Naive thymus-derived CD4-positive, alpha-beta T cell (primary cell): Measurements from ENCODE around the gene NADSYN1. TPM values are rescaled to one million over a fixed set of nuclear protein-coding genes. Genes with fewer than 3 reads are reported as not detected.
A peak's percentile ranks its signal among the peaks of the same experiment; 100 is the strongest.

Source experiments
- ATAC-seq: fragments of 150-1000 bp; cut with Tn5 transposase; 2 replicates; pipeline ENCODE4 v1.10.0; 2021; ENCODE audit warnings: mild to moderate bottlenecking, moderate library complexity
- CTCF ChIA-PET: fragments of 350-600 bp; sonication (Branson Sonifier 250); formaldehyde crosslinking; loops from one replicate; lab custom pipeline; 2021; ENCODE audit warnings: antibody characterized with exemption; lab: Charles Lee
- POLR2A ChIA-PET: fragments of 350-600 bp; sonication (Branson Sonifier 250); formaldehyde crosslinking; loops from one replicate; lab custom pipeline; 2021; ENCODE audit warnings: antibody characterized with exemption, inconsistent platforms; lab: Charles Lee
- DNase-seq, 9 donors: peaks; one replicate each; pipeline versions ENCODE4 v3.0.0 to v3.0.0-alpha.2; 2020 to 2022; ENCODE audit warnings: mixed read lengths in 1 of 9
- H3K27ac ChIP-seq: one replicate; pipeline ENCODE4 v1.7.0; 2013; ENCODE audit warnings: mild to moderate bottlenecking, low read depth, low read length, moderate library complexity
- H3K27me3 ChIP-seq, 2 donors: one replicate each; pipeline ENCODE4 v1.7.0; 2013; ENCODE audit warnings: low read length in 2 of 2, mild to moderate bottlenecking in 2 of 2, moderate library complexity in 2 of 2; ENCODE audit not compliant: control insufficient read depth in 2 of 2, insufficient read depth in 2 of 2
- H3K36me3 ChIP-seq, 3 experiments: 1 replicate in 2 of 3; 2 replicates in 1 of 3; pipeline ENCODE4 v1.7.0; 2013; ENCODE audit warnings: low read length in 3 of 3, mild to moderate bottlenecking in 3 of 3, moderate library complexity in 1 of 3; ENCODE audit not compliant: insufficient read depth in 3 of 3, control insufficient read depth in 2 of 3
- H3K4me1 ChIP-seq, 2 donors: one replicate each; pipeline ENCODE4 v1.7.0; 2013; ENCODE audit warnings: low read length in 2 of 2, mild to moderate bottlenecking in 2 of 2, moderate library complexity in 1 of 2; ENCODE audit not compliant: control insufficient read depth in 2 of 2, insufficient read depth in 2 of 2
- H3K4me3 ChIP-seq: 2 replicates; pipeline ENCODE4 v1.7.0; 2013; ENCODE audit warnings: mild to moderate bottlenecking, low read length
- H3K9me3 ChIP-seq, 3 experiments: 1 replicate in 2 of 3; 2 replicates in 1 of 3; pipeline ENCODE4 v1.7.0; 2013; ENCODE audit warnings: low read length in 3 of 3; ENCODE audit not compliant: control insufficient read depth in 2 of 3
- H3K27ac Mint-ChIP-seq, 9 donors: one replicate each; pipeline ENCODE4 v1.8.0; 2020 to 2022; ENCODE audit warnings: mixed read lengths in 9 of 9, mild to moderate bottlenecking in 8 of 9, moderate library complexity in 5 of 9, inconsistent platforms in 2 of 9
- H3K27me3 Mint-ChIP-seq, 5 donors: one replicate each; pipeline ENCODE4 v1.8.0; 2021 to 2022; ENCODE audit warnings: mixed read lengths in 5 of 5, mild to moderate bottlenecking in 1 of 5
- H3K36me3 Mint-ChIP-seq, 5 donors: one replicate each; pipeline ENCODE4 v1.8.0; 2020 to 2022; ENCODE audit warnings: mixed read lengths in 5 of 5, mild to moderate bottlenecking in 3 of 5, inconsistent platforms in 1 of 5
- H3K4me1 Mint-ChIP-seq, 7 donors: one replicate each; pipeline ENCODE4 v1.8.0; 2020 to 2022; ENCODE audit warnings: mixed read lengths in 7 of 7, mild to moderate bottlenecking in 3 of 7, inconsistent platforms in 1 of 7
- H3K4me3 Mint-ChIP-seq, 10 donors: one replicate each; pipeline ENCODE4 v1.8.0; 2020 to 2022; ENCODE audit warnings: mild to moderate bottlenecking in 10 of 10, mixed read lengths in 10 of 10, moderate library complexity in 6 of 10, inconsistent platforms in 2 of 10
- H3K9me3 Mint-ChIP-seq, 11 donors: one replicate each; pipeline ENCODE4 v1.8.0; 2020 to 2022; ENCODE audit warnings: mixed read lengths in 11 of 11, mild to moderate bottlenecking in 4 of 11, inconsistent platforms in 1 of 11, moderate library complexity in 1 of 11
- intact Hi-C, 2 donors: fragments of 100-400 bp; cut with micrococcal nuclease; formaldehyde crosslinking; loops; one replicate each; pipeline ENCODE4 v1.15.1; 2023
- polyA plus RNA-seq, 2 donors: library from polyadenylated mRNA; unstranded; fragments of 300-500 nt; fragmentation: Illumina TruSeq; gene quantifications; one replicate each; pipeline ENCODE4 v1.2.3, GENCODE V29; 2021
- total RNA-seq, 6 experiments: library from RNA in 5 of 6; stranded (reverse) in 5 of 6; gene quantifications; 1 replicate in 5 of 6; 2 replicates in 1 of 6; pipeline ENCODE4 v1.2.3 and lab custom pipeline; 2021 to 2026

NADSYN1 gene
- total and polyA plus RNA-seq, 7 experiments from 2014 or later = 28.6 to 235 (median 121) TPM

DNA sequence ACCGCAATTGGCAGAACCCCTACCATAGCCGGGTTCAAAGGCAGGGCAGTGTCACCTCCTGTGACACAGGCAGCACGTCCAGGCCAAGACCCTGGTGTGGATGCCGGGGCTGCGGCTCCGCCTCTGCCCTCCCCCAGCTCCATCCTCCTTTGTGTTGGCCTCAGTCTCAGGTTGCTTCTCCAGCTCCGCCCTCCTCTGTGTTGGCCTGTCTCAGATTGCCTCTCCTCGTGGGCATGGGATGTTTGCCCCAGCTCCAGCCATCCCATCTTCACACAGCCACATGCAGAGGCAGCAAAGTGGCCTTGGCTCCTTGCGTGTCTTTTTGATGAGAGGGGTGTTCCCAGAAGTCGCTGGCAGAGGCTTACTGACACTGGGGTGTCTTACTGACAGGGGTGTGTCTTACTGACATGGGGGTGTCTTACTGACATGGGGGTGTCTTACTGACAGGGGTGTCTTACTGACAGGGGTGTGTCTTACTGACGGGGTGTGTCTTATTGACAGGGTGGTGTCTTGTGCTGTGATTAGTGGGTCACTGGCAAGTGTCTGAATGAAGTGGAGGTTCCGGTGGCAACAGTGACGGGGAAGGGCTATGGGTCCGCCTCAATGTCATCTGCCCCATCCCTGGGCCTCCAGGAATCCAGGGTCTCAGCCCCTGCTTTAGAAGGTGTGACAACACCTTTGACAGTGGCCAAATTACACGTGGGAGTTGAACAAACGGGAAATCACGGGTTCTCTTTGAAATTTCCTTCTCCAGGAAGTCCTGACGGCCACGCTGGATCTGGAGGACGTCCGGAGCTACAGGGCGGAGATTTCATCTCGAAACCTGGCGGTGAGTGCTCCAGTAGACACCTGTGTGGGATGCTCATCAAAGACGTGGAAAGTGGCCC lies 24.9 kb downstream of the NADSYN1 start:
- H3K4me3 ChIP-seq = no peak overlapping the region
- no peaks in the 10 kb centered on the region for H3K27me3 ChIP-seq
- DNase-seq (no peak), ATAC-seq (no peak)
- Mint-ChIP-seq H3K4me1 (peaks cover 0 to 2% (median 0%) of the 10 kb centered on the region in 7 donors), H3K27ac (peak overlapping the region in 1 of 9 donors; percentile 38), H3K4me3 (no peak overlapping the region), H3K36me3 (peaks cover 14 to 62% (median 19%) of the 10 kb centered on the region in 5 donors), H3K9me3 (no peaks in the 10 kb centered on the region), H3K27me3 (no peaks in the 10 kb centered on the region)
- no peaks in the 10 kb centered on the region for H3K4me1 ChIP-seq
- peaks cover 0 to 96% (median 13%) of the 10 kb centered on the region in 3 experiments for H3K36me3 ChIP-seq
- no peaks in the 10 kb centered on the region for H3K9me3 ChIP-seq
- ChIA-PET CTCF (no interaction called here), POLR2A (no interaction called here)
- intact Hi-C loops = no loop called here
- no peak overlapping the region for H3K27ac ChIP-seq

DNA sequence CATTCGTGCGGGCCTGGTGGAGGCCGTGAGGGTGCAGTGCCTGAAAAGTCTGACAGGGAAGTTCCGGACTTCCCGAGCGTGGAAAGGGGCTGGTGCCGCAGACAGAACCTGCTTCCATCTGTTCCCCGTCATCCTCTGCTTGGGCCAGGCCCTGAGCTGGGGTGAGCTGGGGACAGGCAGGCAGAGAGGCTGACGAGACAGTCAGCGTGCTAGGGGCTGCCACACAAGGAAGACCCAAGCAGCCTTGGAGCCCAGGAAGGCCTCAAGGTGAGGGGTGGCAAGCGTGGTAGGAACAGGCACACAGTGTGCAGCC lies 25.5 kb downstream of the NADSYN1 start:
- H3K27ac ChIP-seq = no peak overlapping the region
- no peaks in the 10 kb centered on the region for H3K9me3 ChIP-seq
- no peaks in the 10 kb centered on the region for H3K4me1 ChIP-seq
- H3K9me3 Mint-ChIP-seq = no peaks in the 10 kb centered on the region
- H3K27me3 Mint-ChIP-seq = no peaks in the 10 kb centered on the region
- ATAC-seq = no peak
- no peak for DNase-seq
- ChIA-PET CTCF (no interaction called here), POLR2A (no interaction called here)
- peaks cover 0 to 2% (median 0%) of the 10 kb centered on the region in 7 donors for H3K4me1 Mint-ChIP-seq
- peak overlapping the region in 1 of 9 donors; percentile 38 for H3K27ac Mint-ChIP-seq
- no peak overlapping the region for H3K4me3 ChIP-seq
- no peaks in the 10 kb centered on the region for H3K27me3 ChIP-seq
- H3K36me3 ChIP-seq = peaks cover 0 to 96% (median 17%) of the 10 kb centered on the region in 3 experiments
- peaks cover 19 to 65% (median 25%) of the 10 kb centered on the region in 5 donors for H3K36me3 Mint-ChIP-seq
- intact Hi-C loops = no loop called here
- H3K4me3 Mint-ChIP-seq = no peak overlapping the region

DNA sequence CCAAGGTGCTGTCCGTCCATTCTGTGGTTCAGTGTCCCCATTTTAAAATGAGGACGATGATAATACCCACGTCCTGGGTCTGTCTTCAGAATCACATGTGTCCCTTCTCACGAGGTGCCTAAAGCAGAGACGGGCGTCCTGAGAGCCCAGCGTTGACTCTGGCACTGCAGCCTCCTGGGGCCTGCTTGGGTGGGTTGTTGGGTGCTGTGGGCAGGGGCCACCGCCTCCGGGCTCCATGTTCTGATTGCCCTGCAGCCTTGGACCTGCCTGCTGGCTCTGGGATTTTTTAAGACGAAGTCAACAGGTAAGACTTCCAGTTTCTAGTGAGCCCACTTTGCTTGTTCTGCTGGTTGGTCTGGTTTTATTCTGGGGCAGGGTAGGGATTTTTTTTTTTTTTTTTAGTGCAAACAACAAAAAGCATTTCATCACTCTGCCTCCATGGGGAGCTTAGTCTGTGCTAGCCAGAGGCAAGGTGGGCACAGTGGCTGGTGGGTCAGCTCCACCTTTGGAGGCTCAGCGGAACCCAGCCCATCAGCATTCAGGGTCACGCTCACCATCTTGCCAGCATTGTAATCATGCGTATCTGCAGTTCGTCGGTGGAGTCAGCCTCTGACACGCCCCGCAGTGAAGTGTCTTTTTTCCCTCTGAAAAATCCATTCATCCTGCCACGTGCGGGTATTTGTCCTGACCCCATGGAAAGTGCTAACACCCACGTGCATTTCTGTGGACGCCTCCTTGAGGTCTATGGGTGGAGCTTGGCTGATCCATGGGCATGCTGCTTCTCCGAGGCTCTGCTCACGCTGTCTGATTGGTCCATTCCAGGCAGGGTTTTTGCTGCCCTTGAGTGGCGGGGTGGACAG lies 28.3 kb downstream of the NADSYN1 start:
- Histone ChIP-seq H3K27ac (no peak overlapping the region), H3K4me3 (no peak overlapping the region), H3K9me3 (no peaks in the 10 kb centered on the region), H3K36me3 (peaks cover 0 to 96% (median 20%) of the 10 kb centered on the region in 3 experiments), H3K4me1 (no peaks in the 10 kb centered on the region), H3K27me3 (no peaks in the 10 kb centered on the region)
- Mint-ChIP-seq H3K4me3 (no peak overlapping the region), H3K9me3 (no peaks in the 10 kb centered on the region), H3K4me1 (peaks cover 0 to 4% (median 0%) of the 10 kb centered on the region in 7 donors), H3K27me3 (no peaks in the 10 kb centered on the region), H3K27ac (no peak overlapping the region), H3K36me3 (peaks cover 37 to 77% (median 49%) of the 10 kb centered on the region in 5 donors)
- no peak for ATAC-seq
- no peak for DNase-seq
- CTCF ChIA-PET = no interaction called here
- POLR2A ChIA-PET = no interaction called here
- intact Hi-C loops = no loop called here

GRCh38 chr11:71482216-71482615 lies 29.2 kb downstream of the NADSYN1 start:
- Mint-ChIP-seq H3K36me3 (peaks cover 41 to 78% (median 56%) of the 10 kb centered on the region in 5 donors), H3K4me1 (peaks cover 0 to 6% (median 0%) of the 10 kb centered on the region in 7 donors), H3K9me3 (no peaks in the 10 kb centered on the region), H3K27ac (no peak overlapping the region), H3K27me3 (no peaks in the 10 kb centered on the region), H3K4me3 (no peak overlapping the region)
- Histone ChIP-seq H3K36me3 (peaks cover 0 to 90% (median 20%) of the 10 kb centered on the region in 3 experiments), H3K27ac (no peak overlapping the region), H3K27me3 (no peaks in the 10 kb centered on the region), H3K9me3 (no peaks in the 10 kb centered on the region), H3K4me3 (no peak overlapping the region), H3K4me1 (no peaks in the 10 kb centered on the region)
- ChIA-PET CTCF (no interaction called here), POLR2A (no interaction called here)
- no peak for DNase-seq
- no peak for ATAC-seq
- intact Hi-C loops = no loop called here

- H3K27me3 ChIP-seq = no peaks in the 10 kb centered on the region
- no peak overlapping the region for H3K4me3 ChIP-seq
- no peaks in the 10 kb centered on the region for H3K4me1 ChIP-seq
- Mint-ChIP-seq H3K9me3 (no peaks in the 10 kb centered on the region), H3K36me3 (peaks cover 40 to 75% (median 56%) of the 10 kb centered on the region in 5 donors), H3K4me1 (peaks cover 0 to 8% (median 0%) of the 10 kb centered on the region in 7 donors), H3K4me3 (no peak overlapping the region), H3K27ac (no peak overlapping the region), H3K27me3 (no peaks in the 10 kb centered on the region)
- H3K36me3 ChIP-seq = peaks cover 0 to 85% (median 20%) of the 10 kb centered on the region in 3 experiments
- ATAC-seq = no peak
- no peak overlapping the region for H3K27ac ChIP-seq
- ChIA-PET POLR2A (no interaction called here), CTCF (no interaction called here)
- no peak for DNase-seq
- intact Hi-C loops = no loop called here
- no peaks in the 10 kb centered on the region for H3K9me3 ChIP-seq
Observed at GRCh38 chr11:71482746-71483364, 29.9 kb downstream of the NADSYN1 start.

DNA sequence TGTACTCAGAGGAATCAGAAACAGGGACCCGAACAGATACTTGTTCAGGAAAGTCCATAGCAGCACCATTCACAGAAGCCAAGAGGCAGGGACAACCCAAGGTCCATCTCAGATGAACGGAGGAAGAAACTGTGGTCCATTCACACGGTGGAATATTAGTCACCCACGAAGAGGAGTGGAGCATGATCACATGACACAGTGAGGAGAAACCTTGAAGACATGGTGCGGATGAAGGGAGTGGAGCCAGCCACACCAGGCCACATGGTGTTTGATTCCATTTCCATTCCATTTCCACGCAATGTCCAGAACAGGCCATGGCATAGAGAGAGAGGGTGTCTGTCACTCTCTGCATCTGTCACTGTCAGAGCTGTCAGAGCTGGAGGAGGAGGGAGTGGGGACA lies 30.7 kb downstream of the NADSYN1 start:
- intact Hi-C loops = no loop called here
- DNase-seq (no peak), ATAC-seq (no peak)
- ChIA-PET POLR2A (no interaction called here), CTCF (no interaction called here)
- Histone ChIP-seq H3K4me3 (no peak overlapping the region), H3K36me3 (peaks cover 0 to 85% (median 20%) of the 10 kb centered on the region in 3 experiments), H3K9me3 (no peaks in the 10 kb centered on the region), H3K27me3 (no peaks in the 10 kb centered on the region), H3K27ac (no peak overlapping the region), H3K4me1 (no peaks in the 10 kb centered on the region)
- H3K9me3 Mint-ChIP-seq = no peaks in the 10 kb centered on the region
- H3K27ac Mint-ChIP-seq = no peak overlapping the region
- no peaks in the 10 kb centered on the region for H3K27me3 Mint-ChIP-seq
- peaks cover 42 to 76% (median 56%) of the 10 kb centered on the region in 5 donors for H3K36me3 Mint-ChIP-seq
- peaks cover 0 to 16% (median 0%) of the 10 kb centered on the region in 7 donors for H3K4me1 Mint-ChIP-seq
- H3K4me3 Mint-ChIP-seq = no peak overlapping the region
